Vagina (tissue), 2 donors: Measurements from ENCODE around the gene COL25A1.

Experiments
- CTCF ChIP-seq, 3 experiments: fragments of 450-650 bp in 2 of 3; fragments of 200-600 bp in 1 of 3; sonication (generic) in 1 of 3; IDR thresholded peaks; one replicate each; pipeline ENCODE4 v1.5.1; 2017 to 2019; ENCODE audit warnings: antibody characterized with exemption in 3 of 3, mild to moderate bottlenecking in 2 of 3, moderate library complexity in 2 of 3
- POLR2A ChIP-seq, 2 donors: fragments of 450-650 bp; IDR thresholded peaks; one replicate each; pipeline ENCODE4 v1.6.1; 2017; ENCODE audit warnings: antibody characterized with exemption in 2 of 2, mild to moderate bottlenecking in 2 of 2, moderate library complexity in 2 of 2
- POLR2AphosphoS5 ChIP-seq, 2 donors: sonication (generic); formaldehyde crosslinking; IDR thresholded peaks; one replicate each; pipeline ENCODE4 v1.9.0; 2017; ENCODE audit warnings: antibody characterized with exemption in 2 of 2, mild to moderate bottlenecking in 2 of 2, low read depth in 1 of 2; ENCODE audit not compliant: insufficient read depth in 1 of 2

- no peak for TF ChIP-seq POLR2A (IDR thresholded peaks at IDR 0.05)
- TF ChIP-seq CTCF (IDR thresholded peaks at IDR 0.05), result no peak
- TF ChIP-seq POLR2AphosphoS5 (IDR thresholded peaks at IDR 0.05; ENCODE audit: insufficient read depth in 1 of 2, low read depth in 1 of 2), result no peak
These were observed 269.8 kb downstream of the COL25A1 start for GRCh38 chr4:109032671-109033070.
